Panc1 (cell line): ENCODE measurements around the gene SMAD3. TPM values are rescaled to one million over a fixed set of nuclear protein-coding genes. Genes with fewer than 3 reads are reported as not detected.

ENCODE experiments used
- ATAC-seq: fragments of 200-7000 bp; cut with Tn5 transposase; 2 replicates; pipeline ENCODE4 v1.9.1; 2020; ENCODE audit warnings: mild to moderate bottlenecking, moderate library complexity
- BruUV-seq: library from RNA; stranded (reverse); fragments of 400-500 nt; replicated peaks from 2 replicates; lab custom pipeline; 2021; lab: Mats Ljungman, UMichigan
- CTCF ChIA-PET: fragments of 300-600 bp; sonication (Branson Sonifier 250); formaldehyde crosslinking; loops from one replicate; lab custom pipeline; 2022; ENCODE audit warnings: antibody characterized with exemption; lab: Charles Lee
- POLR2A ChIA-PET: fragments of 300-600 bp; sonication (Branson Sonifier 250); formaldehyde crosslinking; loops from one replicate; lab custom pipeline; 2022; ENCODE audit warnings: antibody characterized with exemption; lab: Charles Lee
- DNase-seq: peaks from one replicate; pipeline ENCODE4 v3.0.0-alpha.2; 2010; ENCODE audit warnings: low read depth, low spot score
- H3K27ac ChIP-seq: 2 replicates; pipeline ENCODE4 v1.5.1; 2011; ENCODE audit warnings: mild to moderate bottlenecking, low read length, inconsistent platforms
- H3K27me3 ChIP-seq: fragments of 200-500 bp; sonication (Bioruptor generic); 2 replicates; pipeline ENCODE4 v1.6.0; 2014; ENCODE audit warnings: low read length, inconsistent platforms; ENCODE audit not compliant: control insufficient read depth, insufficient read depth
- H3K36me3 ChIP-seq: fragments of 200-500 bp; sonication (Bioruptor generic); 2 replicates; pipeline ENCODE4 v1.5.1; 2014; ENCODE audit warnings: inconsistent platforms, mild to moderate bottlenecking, low read length, moderate library complexity; ENCODE audit not compliant: control insufficient read depth, insufficient read depth
- H3K4me1 ChIP-seq: 2 replicates; pipeline ENCODE4 v1.5.1; 2011; ENCODE audit warnings: inconsistent platforms, mild to moderate bottlenecking, low read length, moderate library complexity; ENCODE audit not compliant: control insufficient read depth, insufficient read depth
- H3K4me3 ChIP-seq, 2 experiments: 2 replicates each; pipeline ENCODE4 v1.5.1; 2011 to 2012; ENCODE audit warnings: low read depth in 2 of 2, low read length in 2 of 2, mild to moderate bottlenecking in 2 of 2, inconsistent platforms in 1 of 2, moderate library complexity in 1 of 2
- H3K9me3 ChIP-seq: fragments of 200-500 bp; sonication (Bioruptor generic); 2 replicates; pipeline ENCODE4 v1.5.1; 2014; ENCODE audit warnings: low read depth, mild to moderate bottlenecking, inconsistent platforms, low read length, moderate library complexity; ENCODE audit not compliant: control insufficient read depth, insufficient read depth
- POLR2AphosphoS5 ChIP-seq: IDR thresholded peaks from 2 replicates; pipeline ENCODE4 v1.6.1; 2012; ENCODE audit warnings: mild to moderate bottlenecking, low read depth, low read length, moderate library complexity
- SIN3A ChIP-seq: IDR thresholded peaks from 2 replicates; pipeline ENCODE4 v1.6.1; 2012; ENCODE audit warnings: low read depth, mild to moderate bottlenecking, low read length, moderate library complexity, borderline replicate concordance; ENCODE audit not compliant: insufficient read depth
- TCF7L2 ChIP-seq: IDR thresholded peaks from 2 replicates; pipeline ENCODE4 v1.6.1; 2011; ENCODE audit warnings: mild to moderate bottlenecking, low read depth, low read length, inconsistent platforms
- in situ Hi-C: cut with HindIII; loops from 2 replicates; pipeline ENCODE4 v1.10.0; 2016; ENCODE audit warnings: low sequenced_read_pairs, low pct_unique_long_range_greater_than_20kb
- intact Hi-C: fragments of 100-400 bp; cut with micrococcal nuclease; formaldehyde crosslinking; loops from one replicate; pipeline ENCODE4 v1.10.0; 2022; ENCODE audit not compliant: unreplicated experiment
- total RNA-seq: library from RNA; stranded (reverse); gene quantifications from one replicate; pipeline ENCODE4 v1.2.1, GENCODE V29; 2021; ENCODE audit not compliant: unreplicated experiment
- TF ChIP-seq, protein P1 (sequence below): fragments of 450-650 bp; IDR thresholded peaks from 2 replicates; pipeline ENCODE4 v1.5.1; 2017; ENCODE audit warnings: mild to moderate bottlenecking
- TF ChIP-seq, protein P2 (sequence below), 2 experiments: IDR thresholded peaks; 2 replicates each; pipeline ENCODE4 v1.6.1; 2011 to 2012; ENCODE audit warnings: low read depth in 2 of 2, control low read depth in 1 of 2, low read length in 1 of 2, mild to moderate bottlenecking in 1 of 2, moderate library complexity in 1 of 2; ENCODE audit not compliant: insufficient read depth in 1 of 2

The SMAD3 gene
- total RNA-seq, 1 experiment from 2014 or later = 394 TPM

DNA sequence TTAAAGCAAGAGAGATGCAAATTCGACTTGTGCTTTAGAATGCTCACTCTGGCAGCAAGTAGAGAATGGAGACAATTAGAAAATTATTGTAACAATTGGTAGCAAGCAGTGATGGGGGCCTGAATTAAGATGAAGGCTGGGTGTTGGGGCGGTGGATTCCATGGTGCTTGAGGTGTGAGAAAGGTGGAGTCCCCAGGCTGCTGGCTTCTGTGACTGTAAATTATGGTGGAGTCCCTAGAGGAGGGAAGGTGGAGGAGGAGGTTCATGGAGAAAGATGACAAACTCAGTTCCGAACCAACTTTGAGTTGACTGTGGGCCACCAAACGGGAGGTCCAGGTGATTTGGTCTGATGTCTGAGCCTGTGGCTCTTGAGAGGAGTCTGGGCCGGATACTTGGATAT is 10.7 kb upstream of the SMAD3 start:
- no peaks in the 10 kb centered on the region for H3K9me3 ChIP-seq
- H3K4me1 ChIP-seq = peaks cover 35% of the 10 kb centered on the region
- TF ChIP-seq POLR2AphosphoS5 = no peak
- TF ChIP-seq SIN3A = no peak
- TF ChIP-seq TCF7L2 = no peak
- TF ChIP-seq, protein P1, sequence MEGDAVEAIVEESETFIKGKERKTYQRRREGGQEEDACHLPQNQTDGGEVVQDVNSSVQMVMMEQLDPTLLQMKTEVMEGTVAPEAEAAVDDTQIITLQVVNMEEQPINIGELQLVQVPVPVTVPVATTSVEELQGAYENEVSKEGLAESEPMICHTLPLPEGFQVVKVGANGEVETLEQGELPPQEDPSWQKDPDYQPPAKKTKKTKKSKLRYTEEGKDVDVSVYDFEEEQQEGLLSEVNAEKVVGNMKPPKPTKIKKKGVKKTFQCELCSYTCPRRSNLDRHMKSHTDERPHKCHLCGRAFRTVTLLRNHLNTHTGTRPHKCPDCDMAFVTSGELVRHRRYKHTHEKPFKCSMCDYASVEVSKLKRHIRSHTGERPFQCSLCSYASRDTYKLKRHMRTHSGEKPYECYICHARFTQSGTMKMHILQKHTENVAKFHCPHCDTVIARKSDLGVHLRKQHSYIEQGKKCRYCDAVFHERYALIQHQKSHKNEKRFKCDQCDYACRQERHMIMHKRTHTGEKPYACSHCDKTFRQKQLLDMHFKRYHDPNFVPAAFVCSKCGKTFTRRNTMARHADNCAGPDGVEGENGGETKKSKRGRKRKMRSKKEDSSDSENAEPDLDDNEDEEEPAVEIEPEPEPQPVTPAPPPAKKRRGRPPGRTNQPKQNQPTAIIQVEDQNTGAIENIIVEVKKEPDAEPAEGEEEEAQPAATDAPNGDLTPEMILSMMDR = no peak
- TF ChIP-seq, protein P2, sequence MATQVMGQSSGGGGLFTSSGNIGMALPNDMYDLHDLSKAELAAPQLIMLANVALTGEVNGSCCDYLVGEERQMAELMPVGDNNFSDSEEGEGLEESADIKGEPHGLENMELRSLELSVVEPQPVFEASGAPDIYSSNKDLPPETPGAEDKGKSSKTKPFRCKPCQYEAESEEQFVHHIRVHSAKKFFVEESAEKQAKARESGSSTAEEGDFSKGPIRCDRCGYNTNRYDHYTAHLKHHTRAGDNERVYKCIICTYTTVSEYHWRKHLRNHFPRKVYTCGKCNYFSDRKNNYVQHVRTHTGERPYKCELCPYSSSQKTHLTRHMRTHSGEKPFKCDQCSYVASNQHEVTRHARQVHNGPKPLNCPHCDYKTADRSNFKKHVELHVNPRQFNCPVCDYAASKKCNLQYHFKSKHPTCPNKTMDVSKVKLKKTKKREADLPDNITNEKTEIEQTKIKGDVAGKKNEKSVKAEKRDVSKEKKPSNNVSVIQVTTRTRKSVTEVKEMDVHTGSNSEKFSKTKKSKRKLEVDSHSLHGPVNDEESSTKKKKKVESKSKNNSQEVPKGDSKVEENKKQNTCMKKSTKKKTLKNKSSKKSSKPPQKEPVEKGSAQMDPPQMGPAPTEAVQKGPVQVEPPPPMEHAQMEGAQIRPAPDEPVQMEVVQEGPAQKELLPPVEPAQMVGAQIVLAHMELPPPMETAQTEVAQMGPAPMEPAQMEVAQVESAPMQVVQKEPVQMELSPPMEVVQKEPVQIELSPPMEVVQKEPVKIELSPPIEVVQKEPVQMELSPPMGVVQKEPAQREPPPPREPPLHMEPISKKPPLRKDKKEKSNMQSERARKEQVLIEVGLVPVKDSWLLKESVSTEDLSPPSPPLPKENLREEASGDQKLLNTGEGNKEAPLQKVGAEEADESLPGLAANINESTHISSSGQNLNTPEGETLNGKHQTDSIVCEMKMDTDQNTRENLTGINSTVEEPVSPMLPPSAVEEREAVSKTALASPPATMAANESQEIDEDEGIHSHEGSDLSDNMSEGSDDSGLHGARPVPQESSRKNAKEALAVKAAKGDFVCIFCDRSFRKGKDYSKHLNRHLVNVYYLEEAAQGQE (IDR thresholded peaks at IDR 0.05; ENCODE audit: insufficient read depth in 1 of 2, low read depth in 2 of 2, low read length in 1 of 2) = no peak
- H3K27me3 ChIP-seq = no peaks in the 10 kb centered on the region
- ATAC-seq = no peak
- no TSS peak for BruUV-seq
- DNase-seq = no peak
- peak overlapping the region; percentile 63; the same call in 1 of the 2 replicates for H3K27ac ChIP-seq
- CTCF ChIA-PET = no interaction called here
- in situ Hi-C loops (no loop called here), intact Hi-C loops (no loop called here)
- no peak overlapping the region for H3K4me3 ChIP-seq
- no peaks in the 10 kb centered on the region for H3K36me3 ChIP-seq
- POLR2A ChIA-PET = no interaction called here

DNA sequence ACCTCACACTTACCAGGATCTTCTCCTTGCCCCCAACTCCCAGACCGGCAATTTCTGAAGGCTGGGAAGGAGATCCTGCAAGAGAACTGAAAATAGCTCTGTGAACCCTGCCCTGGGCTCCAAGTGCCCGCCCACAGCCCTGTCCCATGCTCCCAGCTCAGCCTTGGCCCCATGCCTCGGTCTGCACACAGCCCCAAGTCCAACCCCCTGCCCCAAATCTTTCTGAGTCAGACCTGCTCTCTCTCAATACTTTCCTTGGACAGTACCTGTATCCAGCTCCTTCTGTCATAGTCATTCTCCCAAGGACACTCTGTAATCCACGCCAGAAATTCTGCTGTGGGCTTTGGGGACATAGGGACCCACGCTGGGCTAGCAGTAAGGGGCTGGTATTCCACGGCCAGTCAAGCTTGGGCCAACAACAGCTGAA is 6.3 kb upstream of the SMAD3 start:
- in situ Hi-C loops (no loop called here), intact Hi-C loops (no loop called here)
- no peaks in the 10 kb centered on the region for H3K9me3 ChIP-seq
- DNase-seq = no peak
- H3K36me3 ChIP-seq = no peaks in the 10 kb centered on the region
- BruUV-seq = no TSS peak
- peak overlapping the region; percentile 73 for H3K27ac ChIP-seq
- no peak for TF ChIP-seq TCF7L2
- TF ChIP-seq POLR2AphosphoS5 = no peak
- no peak for TF ChIP-seq SIN3A
- TF ChIP-seq, protein P2 (IDR thresholded peaks at IDR 0.05; ENCODE audit: insufficient read depth in 1 of 2, low read depth in 2 of 2, low read length in 1 of 2) = no peak
- TF ChIP-seq, protein P1 = no peak
- ChIA-PET POLR2A (interaction anchor here (0.6 to 0.7 kb wide), 2 partner anchors 73 to 995 kb away, joined by 3 to 6 read pairs; partner anchors contain the start of gene PIAS1), CTCF (no interaction called here)
- no peaks in the 10 kb centered on the region for H3K27me3 ChIP-seq
- H3K4me1 ChIP-seq = peaks cover 40% of the 10 kb centered on the region
- H3K4me3 ChIP-seq = no peak overlapping the region
- peak; percentile 23; the same call in 1 of the 2 replicates for ATAC-seq
